Head of caudate nucleus (tissue), 42 donors: ENCODE data around the gene CRAT.
A peak's percentile ranks its signal among the peaks of the same experiment; 100 is the strongest.
"Not testable (repeated sequence)": the region's sequence is repeated elsewhere in the genome, so short reads cannot be mapped to it uniquely, and the experiment has no call there.

ENCODE experiments used
- DNase-seq, 42 donors: peaks; one replicate each; pipeline versions ENCODE4 v3.0.0 to v3.0.0-alpha.2; 2020 to 2021; ENCODE audit warnings: mixed read lengths in 7 of 42
- intact Hi-C: fragments of 100-400 bp; cut with DNase I; formaldehyde crosslinking; loops from one replicate; pipeline ENCODE4 v1.15.0; 2022

The CRAT gene

GRCh38 chr9:129139233-129139992, 28.8 kb upstream of the CRAT start:
- peak; percentile 31 to 94 (median 82) for DNase-seq
- intact Hi-C loops, result loop anchor here (2.0 to 10.0 kb wide), 3 partner anchors 428 to 645 kb away; no protein-coding TSS in a partner anchor

- peak in 4 of 42 donors; percentile 23 to 58 (median 44) for DNase-seq
- intact Hi-C loops, result loop anchor here (2.0 to 10.0 kb wide), 3 partner anchors 429 to 646 kb away; no protein-coding TSS in a partner anchor
These were observed 28.1 kb upstream of the CRAT start for GRCh38 chr9:129138476-129139232.

DNA sequence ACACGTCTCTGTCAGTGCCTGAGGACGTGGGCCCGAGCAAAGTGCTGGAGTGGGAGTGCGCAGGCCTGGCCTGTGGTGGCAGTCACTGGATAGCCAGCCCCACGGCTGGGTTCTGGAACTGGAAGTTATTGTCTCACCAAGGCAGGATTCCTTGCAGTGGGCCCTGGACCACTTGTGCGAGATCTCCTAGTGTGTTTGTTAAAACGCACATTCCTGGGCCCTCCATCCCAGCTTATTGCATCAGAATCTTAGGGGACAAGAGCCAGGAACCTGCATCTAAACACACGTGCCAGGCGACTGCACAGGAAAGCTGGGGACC, 27.5 kb upstream of the CRAT start:
- intact Hi-C loops, result loop anchor here (2.0 to 10.0 kb wide), 3 partner anchors 429 to 647 kb away; no protein-coding TSS in a partner anchor
- no peak for DNase-seq

DNA sequence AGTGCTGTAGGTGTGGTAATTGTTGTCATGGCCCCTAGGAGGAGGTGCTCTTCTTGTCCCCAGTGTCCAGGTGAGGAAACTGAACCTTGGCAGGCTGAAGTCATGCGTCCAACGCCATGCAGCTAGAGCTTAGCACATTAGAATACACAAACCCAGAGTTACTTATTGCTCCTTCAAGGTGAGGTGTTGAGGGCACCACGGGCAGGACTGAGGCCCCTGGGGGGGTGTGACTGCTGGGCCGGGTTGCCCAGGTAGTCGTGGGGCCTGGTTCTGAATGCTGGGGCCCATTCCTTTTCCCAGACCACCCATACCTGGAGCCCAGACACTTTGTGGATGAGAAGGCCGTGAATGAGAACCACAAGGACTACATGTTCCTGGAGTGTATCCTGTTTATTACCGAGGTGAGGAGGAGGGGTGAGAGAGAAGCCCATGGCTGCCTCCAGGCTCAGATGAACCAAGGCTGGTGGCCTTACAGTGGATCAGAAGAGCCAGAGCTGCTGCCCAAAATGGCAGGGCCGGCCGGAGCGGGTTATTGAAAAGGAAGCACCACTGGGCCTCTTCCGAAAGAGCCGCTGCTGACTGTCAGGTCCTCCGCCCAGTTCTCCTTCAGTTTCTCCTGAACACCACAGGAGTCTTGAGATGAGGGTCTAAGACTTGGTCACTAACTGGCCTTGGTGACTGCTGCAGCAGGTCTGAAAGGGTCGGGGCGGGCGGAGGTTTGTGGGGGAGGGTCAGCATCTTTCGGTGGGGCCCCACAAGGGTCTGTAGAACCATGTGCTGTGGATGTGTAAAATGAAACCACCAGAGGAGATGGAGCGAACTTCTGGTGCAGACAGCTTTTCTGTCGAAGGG, 26.9 kb upstream of the CRAT start:
- intact Hi-C loops, result loop anchor here (2.0 to 10.0 kb wide), 3 partner anchors 430 to 647 kb away; no protein-coding TSS in a partner anchor
- DNase-seq, result no peak

GRCh38 chr9:129136446-129137035, 25.9 kb upstream of the CRAT start:
- DNase-seq, result no peak
- intact Hi-C loops, result loop anchor here (5.0 to 10.0 kb wide), 2 partner anchors 431 to 648 kb away; no protein-coding TSS in a partner anchor

GRCh38 chr9:129135476-129135875, 24.9 kb upstream of the CRAT start:
- intact Hi-C loops, result loop anchor here (5.0 to 10.0 kb wide), 2 partner anchors 432 to 649 kb away; no protein-coding TSS in a partner anchor
- DNase-seq, result no peak

DNA sequence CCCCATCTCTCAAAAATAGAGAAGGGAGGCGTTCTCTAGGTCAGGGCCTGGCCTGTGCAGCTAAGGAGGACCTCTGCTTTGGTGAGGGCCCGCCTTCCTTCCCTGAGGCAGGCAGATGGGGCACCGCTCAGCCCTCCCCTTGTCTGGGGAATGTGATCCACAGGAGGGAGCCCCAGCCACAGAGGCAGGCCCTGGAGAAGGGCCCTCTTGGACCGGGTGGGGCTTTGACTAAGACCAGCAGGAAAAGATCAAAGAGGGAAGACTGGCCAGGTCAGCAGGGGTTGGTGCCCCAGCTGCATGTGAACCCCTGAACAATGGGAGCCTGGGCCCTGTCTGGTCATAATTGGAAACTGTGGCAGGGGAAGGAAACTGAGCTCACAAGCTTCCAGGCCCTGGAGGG, 22.5 kb upstream of the CRAT start:
- intact Hi-C loops, result loop anchor here (10.0 kb wide), 1 partner anchor 652 kb away; no protein-coding TSS in a partner anchor
- no peak for DNase-seq

GRCh38 chr9:129131300-129132145, 20.9 kb upstream of the CRAT start:
- peak; percentile 58 to 93 (median 82) for DNase-seq
- intact Hi-C loops, result loop anchor here (10.0 kb wide), 1 partner anchor 653 kb away; no protein-coding TSS in a partner anchor

DNA sequence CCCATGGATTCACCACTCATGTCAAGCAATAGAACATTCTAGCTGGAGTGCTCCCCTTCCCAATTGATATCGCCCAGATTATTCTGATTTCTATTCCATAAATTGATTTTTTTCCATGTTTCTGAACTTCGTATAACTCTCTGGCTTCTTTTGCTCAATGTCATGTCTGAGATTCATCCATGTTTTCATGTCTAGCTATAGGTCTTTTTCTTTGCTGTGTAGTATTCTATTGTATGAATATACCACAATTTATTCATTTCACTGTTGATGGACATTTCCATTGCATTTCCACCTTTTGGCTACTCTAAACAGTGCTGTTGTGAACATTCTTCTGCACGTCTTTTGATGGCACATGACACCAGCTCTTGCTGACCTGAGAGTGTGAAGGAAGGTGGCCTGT, 20.2 kb upstream of the CRAT start:
- DNase-seq, result no peak
- intact Hi-C loops, result loop anchor here (10.0 kb wide), 1 partner anchor 654 kb away; no protein-coding TSS in a partner anchor

DNA sequence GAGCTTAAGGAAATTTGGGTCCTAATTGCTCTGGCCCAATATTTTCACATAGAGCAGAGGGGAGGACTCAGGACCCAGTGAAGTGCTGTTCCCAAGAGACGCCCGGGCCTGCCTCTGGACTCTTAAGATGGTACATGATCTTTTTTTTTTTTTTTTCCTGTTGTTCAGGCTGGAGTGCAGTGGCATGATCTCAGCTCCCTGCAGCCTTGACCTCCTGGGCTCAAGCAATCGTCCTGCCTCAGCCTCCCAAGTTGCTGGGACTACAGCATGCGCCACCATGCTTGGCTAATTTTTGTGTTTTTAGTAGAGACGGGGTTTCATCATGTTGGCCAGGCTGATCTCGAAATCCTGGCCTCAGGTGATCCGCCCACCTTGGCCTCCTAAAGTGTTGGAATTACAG, 19.7 kb upstream of the CRAT start:
- DNase-seq, result not testable (repeated sequence)
- intact Hi-C loops, result loop anchor here (10.0 kb wide), 1 partner anchor 655 kb away; no protein-coding TSS in a partner anchor

- no peak for DNase-seq
- intact Hi-C loops, result no loop called here
These were observed 18.1 kb upstream of the CRAT start for GRCh38 chr9:129128689-129129088.

GRCh38 chr9:129126749-129127618, 16.4 kb upstream of the CRAT start:
- intact Hi-C loops, result no loop called here
- DNase-seq, result peak in 21 of 42 donors; percentile 31 to 70 (median 51)

- intact Hi-C loops, result no loop called here
- DNase-seq, result no peak
These were observed 14.9 kb upstream of the CRAT start for GRCh38 chr9:129125478-129125877.

DNA sequence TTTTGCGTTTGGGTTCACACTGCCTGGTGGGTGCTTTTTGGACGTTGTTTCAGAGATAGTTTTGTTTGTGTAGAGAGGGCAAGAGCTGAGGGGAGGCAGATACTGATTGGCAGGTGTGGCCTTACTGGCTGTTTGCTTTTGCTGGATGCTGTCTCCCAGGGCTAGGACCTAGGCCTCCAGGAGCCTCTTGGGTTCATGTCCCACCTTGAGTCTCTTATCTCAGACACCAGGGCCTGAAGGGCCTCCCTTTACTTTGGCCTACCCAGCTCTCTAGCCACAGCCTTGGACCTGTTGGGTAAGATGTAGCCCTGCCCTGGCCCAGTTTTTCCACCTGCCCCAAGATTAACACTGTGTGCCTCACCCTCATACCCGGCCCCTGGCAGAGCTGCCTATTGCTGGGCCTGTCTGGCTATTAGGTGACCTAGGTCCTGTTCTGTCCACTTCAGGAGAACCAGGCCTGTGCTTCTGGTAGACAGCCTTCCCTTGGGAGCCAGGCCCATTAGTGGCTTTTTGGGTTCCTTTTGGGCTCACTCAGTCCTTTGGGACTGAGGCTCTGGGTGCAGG, 14.0 kb upstream of the CRAT start:
- intact Hi-C loops, result no loop called here
- DNase-seq, result no peak

DNA sequence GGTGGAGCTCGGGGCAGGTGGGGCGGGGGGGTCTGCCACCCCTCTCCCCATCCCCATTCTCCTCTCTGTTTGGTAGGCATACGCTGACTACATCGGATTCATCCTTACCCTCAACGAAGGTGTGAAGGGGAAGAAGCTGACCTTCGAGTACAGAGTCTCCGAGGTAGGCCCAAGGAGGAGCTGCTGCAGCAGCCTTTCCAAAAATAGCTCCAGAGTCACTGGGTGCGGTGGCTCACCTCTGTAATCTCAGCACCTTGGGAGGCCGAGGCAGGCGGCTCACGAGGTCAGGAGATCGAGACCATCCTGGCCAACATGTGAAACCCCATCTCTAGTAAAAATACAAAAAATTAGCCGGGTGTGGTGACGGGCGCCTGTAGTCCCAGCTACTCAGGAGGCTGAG, 12.4 kb upstream of the CRAT start:
- intact Hi-C loops, DNase-seq: not testable (repeated sequence)

DNA sequence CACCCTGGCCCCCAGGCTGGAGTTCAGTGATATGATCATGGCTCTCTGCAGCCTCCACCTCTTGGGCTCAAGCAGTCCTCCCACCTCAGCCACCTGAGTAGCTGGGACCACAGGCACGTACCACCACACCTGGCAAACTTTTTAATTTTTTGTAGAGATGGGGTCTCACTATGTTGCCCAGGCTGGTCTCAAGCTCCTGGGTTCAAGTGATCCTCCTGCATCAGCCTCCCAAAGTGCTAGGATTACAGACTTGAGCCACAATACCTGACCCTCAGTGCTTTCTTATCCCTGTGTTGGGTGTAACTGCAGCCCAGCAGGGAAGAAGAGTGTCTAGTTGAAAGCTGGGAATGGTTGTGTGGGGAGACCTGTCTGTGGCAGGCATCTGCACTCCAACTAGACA, 11.5 kb upstream of the CRAT start:
- DNase-seq, result no peak
- intact Hi-C loops, result no loop called here
